Muscle layer of colon (tissue), 2 donors: Measurements from ENCODE around the gene IFIT1.
"Not testable (repeated sequence)": the region's sequence is repeated elsewhere in the genome, so short reads cannot be mapped to it uniquely, and the experiment has no call there.

Source experiments
- H3K27ac ChIP-seq: one replicate; pipeline ENCODE4 v1.7.0; 2013; ENCODE audit warnings: low read depth, mild to moderate bottlenecking, low read length, moderate library complexity
- H3K27me3 ChIP-seq, 2 donors: one replicate each; pipeline ENCODE4 v1.7.0; 2013; ENCODE audit warnings: low read length in 2 of 2, mild to moderate bottlenecking in 2 of 2; ENCODE audit not compliant: insufficient read depth in 2 of 2, control insufficient read depth in 1 of 2
- H3K36me3 ChIP-seq: one replicate; pipeline ENCODE4 v1.7.0; 2013; ENCODE audit warnings: mild to moderate bottlenecking, low read length; ENCODE audit not compliant: insufficient read depth
- H3K4me1 ChIP-seq: one replicate; pipeline ENCODE4 v1.7.0; 2013; ENCODE audit warnings: mild to moderate bottlenecking, low read length; ENCODE audit not compliant: insufficient read depth
- H3K4me3 ChIP-seq, 2 donors: one replicate each; pipeline ENCODE4 v1.7.0; 2013; ENCODE audit warnings: low read length in 2 of 2, low read depth in 1 of 2, mild to moderate bottlenecking in 1 of 2, moderate library complexity in 1 of 2
- H3K9ac ChIP-seq: one replicate; pipeline ENCODE4 v1.7.0; 2013; ENCODE audit warnings: low read length
- H3K9me3 ChIP-seq: one replicate; pipeline ENCODE4 v1.7.0; 2013; ENCODE audit warnings: mild to moderate bottlenecking, low read length
- donor health status: abdominal sarcoma.
- donor health status: Adenocarcinoma of cecum.

The IFIT1 gene

DNA sequence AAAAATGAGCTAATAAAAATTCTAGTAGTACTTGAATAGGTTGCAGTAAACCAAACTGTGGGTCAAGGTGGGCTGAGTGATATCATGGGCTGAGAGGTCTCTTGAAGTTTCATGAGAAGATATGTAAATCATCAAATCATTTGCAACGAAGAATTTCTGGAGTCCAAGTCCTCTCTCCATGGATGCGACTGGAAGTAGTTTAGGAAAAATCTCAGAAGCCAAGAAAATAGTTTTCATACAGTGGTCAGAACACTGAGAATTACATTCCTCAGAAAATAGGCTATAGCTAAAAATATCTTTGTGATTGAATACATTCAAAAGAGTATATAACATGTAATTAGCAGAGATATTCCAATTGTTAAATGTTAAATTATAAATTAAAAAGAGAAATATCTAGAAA lies 3.6 kb upstream of the IFIT1 start:
- H3K27ac ChIP-seq: no peak overlapping the region
- H3K4me1 ChIP-seq: peaks cover 27% of the 10 kb centered on the region
- no peak overlapping the region for H3K4me3 ChIP-seq
- no peaks in the 10 kb centered on the region for H3K27me3 ChIP-seq
- no peak overlapping the region for H3K9ac ChIP-seq
- no peaks in the 10 kb centered on the region for H3K36me3 ChIP-seq
- no peaks in the 10 kb centered on the region for H3K9me3 ChIP-seq

GRCh38 chr10:89389254-89389653 lies 3.2 kb upstream of the IFIT1 start:
- H3K9me3 ChIP-seq: no peaks in the 10 kb centered on the region
- no peak overlapping the region for H3K4me3 ChIP-seq
- peaks cover 31% of the 10 kb centered on the region for H3K4me1 ChIP-seq
- H3K36me3 ChIP-seq: no peaks in the 10 kb centered on the region
- H3K27ac ChIP-seq: no peak overlapping the region
- H3K27me3 ChIP-seq: no peaks in the 10 kb centered on the region
- no peak overlapping the region for H3K9ac ChIP-seq

- Histone ChIP-seq H3K9me3 (no peaks in the 10 kb centered on the region), H3K27ac (no peak overlapping the region), H3K27me3 (no peaks in the 10 kb centered on the region), H3K4me3 (no peak overlapping the region), H3K4me1 (peaks cover 40% of the 10 kb centered on the region), H3K9ac (no peak overlapping the region), H3K36me3 (no peaks in the 10 kb centered on the region)
Observed at GRCh38 chr10:89390476-89391225, 1.8 kb upstream of the IFIT1 start.

GRCh38 chr10:89391226-89391576 lies 1.2 kb upstream of the IFIT1 start:
- H3K27me3 ChIP-seq, H3K27ac ChIP-seq, H3K9me3 ChIP-seq, H3K36me3 ChIP-seq, H3K9ac ChIP-seq, H3K4me3 ChIP-seq: not testable (repeated sequence)
- peaks cover 40% of the 10 kb centered on the region for H3K4me1 ChIP-seq

DNA sequence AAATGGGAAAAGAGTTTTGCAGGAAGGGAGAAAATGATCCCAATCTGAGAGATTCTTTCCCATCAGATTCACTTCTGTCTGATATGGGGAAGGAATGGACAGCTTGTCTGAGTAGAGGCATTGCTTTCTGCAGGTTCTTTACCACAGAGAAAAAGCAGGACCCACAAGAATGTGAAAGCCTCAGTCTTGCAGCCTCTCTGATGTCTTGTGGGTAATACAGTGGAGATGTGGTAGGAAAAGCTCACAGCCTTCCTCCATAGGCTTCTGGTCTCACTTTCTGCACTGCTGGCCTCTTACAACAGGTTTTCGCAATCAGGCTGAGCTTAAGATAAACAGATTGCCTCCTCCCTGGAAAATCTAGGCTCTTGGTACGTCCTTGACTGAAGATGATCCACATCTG lies 551 bp downstream of the IFIT1 start:
- Histone ChIP-seq H3K27me3 (no peaks in the 10 kb centered on the region), H3K36me3 (no peaks in the 10 kb centered on the region), H3K9ac (peak overlapping the region; percentile 35), H3K4me1 (peaks cover 40% of the 10 kb centered on the region), H3K9me3 (no peaks in the 10 kb centered on the region), H3K4me3 (peak overlapping the region; percentile 40 to 66), H3K27ac (peak overlapping the region; percentile 67)

- Histone ChIP-seq H3K27ac (no peak overlapping the region), H3K36me3 (no peaks in the 10 kb centered on the region), H3K9ac (no peak overlapping the region), H3K4me1 (peaks cover 40% of the 10 kb centered on the region), H3K27me3 (no peaks in the 10 kb centered on the region), H3K9me3 (no peaks in the 10 kb centered on the region), H3K4me3 (peak overlapping the region in 1 of 2 donors; percentile 52)
Observed at GRCh38 chr10:89393898-89394297, 1.5 kb downstream of the IFIT1 start.

GRCh38 chr10:89395141-89395540 lies 2.7 kb downstream of the IFIT1 start:
- no peak overlapping the region for H3K27ac ChIP-seq

DNA sequence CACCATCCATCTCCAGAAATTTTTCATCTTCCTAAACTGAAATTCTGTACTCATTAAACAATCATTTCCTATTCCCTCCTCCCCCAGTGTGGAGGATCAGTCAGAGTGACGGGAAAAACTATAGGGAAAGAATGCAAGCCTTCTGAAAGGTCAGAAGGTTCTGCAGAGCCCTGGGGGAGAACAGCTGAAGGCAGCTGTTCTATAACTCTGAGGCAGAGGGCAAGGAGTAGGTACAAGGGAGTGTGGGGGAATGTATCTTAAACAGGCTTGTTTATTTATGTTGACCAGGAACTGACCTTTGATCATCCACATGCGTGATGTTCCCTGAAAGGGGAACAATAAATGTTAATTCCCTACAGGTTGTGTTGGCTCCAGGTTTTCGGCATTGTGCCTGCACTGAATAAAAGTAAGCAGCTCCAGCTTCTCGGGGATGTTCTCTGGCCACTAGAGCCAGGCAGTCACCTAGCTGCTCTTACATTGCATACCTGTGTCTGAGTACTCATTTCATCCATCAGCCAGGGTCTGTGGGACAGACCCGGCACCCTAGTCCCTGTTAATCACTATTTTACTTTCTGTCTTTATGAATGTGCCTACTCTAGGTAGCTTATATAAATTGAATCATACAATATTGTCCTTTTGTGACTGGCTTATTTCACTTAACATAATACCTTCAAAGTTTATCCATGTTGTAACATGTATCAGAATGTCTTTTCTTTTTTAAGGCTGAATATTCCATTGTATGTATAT lies 5.8 kb downstream of the IFIT1 start:
- Histone ChIP-seq H3K27me3 (no peaks in the 10 kb centered on the region), H3K4me1 (peaks cover 20% of the 10 kb centered on the region), H3K27ac (no peak overlapping the region), H3K9me3 (no peaks in the 10 kb centered on the region), H3K9ac (no peak overlapping the region), H3K4me3 (no peak overlapping the region), H3K36me3 (peaks cover 12% of the 10 kb centered on the region)

More at GRCh38 chr10:89395141-89395540, 2.7 kb downstream of the IFIT1 start:
- Histone ChIP-seq H3K4me3 (no peak overlapping the region), H3K9me3 (no peaks in the 10 kb centered on the region), H3K36me3 (no peaks in the 10 kb centered on the region), H3K9ac (no peak overlapping the region), H3K4me1 (peaks cover 40% of the 10 kb centered on the region), H3K27me3 (no peaks in the 10 kb centered on the region)

DNA sequence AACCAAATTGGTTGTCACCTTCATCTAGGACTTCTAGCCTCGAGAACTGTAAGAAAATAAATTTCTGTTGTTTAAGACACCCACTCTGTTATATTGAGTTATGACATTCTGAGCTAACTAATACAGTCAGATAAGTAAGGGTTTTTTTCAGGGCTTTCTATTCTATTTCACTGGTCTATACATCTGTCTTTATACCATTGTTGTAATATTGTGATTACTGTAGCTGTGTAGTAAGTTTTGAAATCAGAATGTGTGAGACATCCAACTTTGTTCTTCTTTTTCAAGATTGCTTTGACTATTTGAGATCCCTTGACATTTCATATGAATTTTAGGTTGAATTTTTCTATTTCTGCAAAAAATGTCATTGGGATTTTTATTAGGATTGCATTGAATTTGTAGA lies 7.5 kb downstream of the IFIT1 start:
- H3K36me3 ChIP-seq: peaks cover 21% of the 10 kb centered on the region
- H3K27me3 ChIP-seq: no peaks in the 10 kb centered on the region
- peaks cover 7% of the 10 kb centered on the region for H3K4me1 ChIP-seq
- H3K27ac ChIP-seq: no peak overlapping the region
- H3K9ac ChIP-seq: no peak overlapping the region
- no peaks in the 10 kb centered on the region for H3K9me3 ChIP-seq
- no peak overlapping the region for H3K4me3 ChIP-seq

DNA sequence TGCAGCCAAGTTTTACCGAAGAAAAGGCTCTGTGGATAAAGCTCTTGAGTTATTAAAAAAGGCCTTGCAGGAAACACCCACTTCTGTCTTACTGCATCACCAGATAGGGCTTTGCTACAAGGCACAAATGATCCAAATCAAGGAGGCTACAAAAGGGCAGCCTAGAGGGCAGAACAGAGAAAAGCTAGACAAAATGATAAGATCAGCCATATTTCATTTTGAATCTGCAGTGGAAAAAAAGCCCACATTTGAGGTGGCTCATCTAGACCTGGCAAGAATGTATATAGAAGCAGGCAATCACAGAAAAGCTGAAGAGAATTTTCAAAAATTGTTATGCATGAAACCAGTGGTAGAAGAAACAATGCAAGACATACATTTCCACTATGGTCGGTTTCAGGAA lies 10.6 kb downstream of the IFIT1 start:
- Histone ChIP-seq H3K27ac (no peak overlapping the region), H3K9me3 (no peaks in the 10 kb centered on the region), H3K27me3 (no peaks in the 10 kb centered on the region), H3K4me3 (no peak overlapping the region), H3K9ac (no peak overlapping the region), H3K36me3 (peaks cover 21% of the 10 kb centered on the region), H3K4me1 (no peaks in the 10 kb centered on the region)

- H3K4me3 ChIP-seq: no peak overlapping the region
- no peaks in the 10 kb centered on the region for H3K27me3 ChIP-seq
- no peaks in the 10 kb centered on the region for H3K9me3 ChIP-seq
- no peak overlapping the region for H3K9ac ChIP-seq
- H3K4me1 ChIP-seq: no peaks in the 10 kb centered on the region
- peaks cover 21% of the 10 kb centered on the region for H3K36me3 ChIP-seq
- H3K27ac ChIP-seq: no peak overlapping the region
Observed at GRCh38 chr10:89404104-89405047, 12.0 kb downstream of the IFIT1 start.
